Measurements from ENCODE around the gene PNN.
"Not testable (repeated sequence)": the region's sequence is repeated elsewhere in the genome, so short reads cannot be mapped to it uniquely, and the experiment has no call there.

The PNN gene

GRCh38 chr14:39174560-39175444, at the start of gene PNN:
Gene PNN (plus strand): TSS chr14:39175254. CDS start chr14:39175280, 26 bp downstream.
- peak; percentile 89 for DNase-seq

GRCh38 chr14:39137835-39138234, 37.2 kb upstream of the PNN start:
- not testable (repeated sequence) for DNase-seq

DNA sequence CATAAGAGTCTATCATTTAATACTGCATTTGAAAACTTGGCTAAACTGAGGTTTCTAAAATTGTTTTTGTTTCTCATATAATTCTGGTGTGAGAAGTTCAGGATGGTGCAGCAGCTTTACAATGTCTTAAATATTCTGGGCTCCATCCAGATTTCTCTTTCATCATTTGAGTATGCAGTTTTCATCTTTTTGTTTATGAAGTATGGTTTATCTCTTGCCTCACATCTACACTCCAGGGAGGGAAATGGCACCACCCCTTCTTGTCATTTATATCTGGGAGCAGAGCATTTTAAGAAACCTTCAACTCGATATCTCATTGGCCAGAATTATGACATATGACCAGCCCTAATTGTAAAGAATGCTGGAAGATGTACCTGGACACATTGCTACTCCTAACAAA, 36.6 kb upstream of the PNN start:
- no peak for DNase-seq

GRCh38 chr14:39140170-39140569, 34.9 kb upstream of the PNN start:
- no peak for DNase-seq

- not testable (repeated sequence) for DNase-seq
Observed at GRCh38 chr14:39141623-39142022, 33.4 kb upstream of the PNN start.

DNA sequence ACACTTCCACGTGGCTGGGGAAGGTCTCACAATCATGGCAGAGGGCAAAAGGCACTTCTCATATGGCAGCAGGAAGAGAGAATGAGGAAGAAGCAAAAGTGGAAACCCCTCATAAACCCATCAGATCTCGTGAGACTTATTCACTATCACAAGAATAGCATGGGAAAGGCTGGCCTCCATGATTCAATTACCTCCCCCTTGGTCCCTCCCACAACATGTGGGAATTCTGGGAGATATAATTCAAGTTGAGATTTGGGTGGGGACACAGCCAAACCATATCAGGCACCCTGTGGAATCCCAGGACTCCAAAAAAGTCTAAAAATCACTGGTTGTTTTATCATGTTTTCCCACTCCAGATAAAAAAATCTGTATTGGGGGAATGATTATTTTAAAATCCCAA, 31.8 kb upstream of the PNN start:
- not testable (repeated sequence) for DNase-seq

GRCh38 chr14:39145266-39145966, 29.6 kb upstream of the PNN start:
- DNase-seq, result no peak

DNA sequence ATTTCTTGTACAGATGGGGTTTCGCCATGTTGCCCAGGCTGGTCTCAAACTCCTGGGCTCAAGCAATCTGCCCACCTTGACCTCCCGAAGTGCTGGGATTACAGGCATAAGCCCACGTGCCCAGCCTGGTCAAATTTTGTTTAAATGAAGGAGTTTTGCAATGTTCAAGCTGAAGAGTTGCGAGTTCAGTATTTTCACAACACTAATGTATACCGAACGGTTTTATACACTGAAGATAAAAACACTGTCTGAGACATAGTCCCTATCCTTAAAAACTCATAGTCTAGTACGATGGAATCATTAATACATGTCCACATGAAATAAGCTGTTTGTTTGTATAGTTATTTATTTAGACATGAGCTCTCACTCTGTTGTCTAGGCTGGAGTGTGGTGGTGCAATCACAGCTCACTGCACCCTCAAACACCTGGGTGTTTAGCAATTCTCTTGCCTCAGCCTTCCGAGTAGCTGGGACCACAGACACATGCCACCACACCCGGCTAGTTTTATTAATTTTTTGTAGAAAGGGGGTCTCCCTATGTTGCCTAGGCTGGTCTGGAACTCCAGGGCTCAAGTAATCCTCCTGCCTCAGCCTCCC, 20.4 kb upstream of the PNN start:
- no peak for DNase-seq

DNA sequence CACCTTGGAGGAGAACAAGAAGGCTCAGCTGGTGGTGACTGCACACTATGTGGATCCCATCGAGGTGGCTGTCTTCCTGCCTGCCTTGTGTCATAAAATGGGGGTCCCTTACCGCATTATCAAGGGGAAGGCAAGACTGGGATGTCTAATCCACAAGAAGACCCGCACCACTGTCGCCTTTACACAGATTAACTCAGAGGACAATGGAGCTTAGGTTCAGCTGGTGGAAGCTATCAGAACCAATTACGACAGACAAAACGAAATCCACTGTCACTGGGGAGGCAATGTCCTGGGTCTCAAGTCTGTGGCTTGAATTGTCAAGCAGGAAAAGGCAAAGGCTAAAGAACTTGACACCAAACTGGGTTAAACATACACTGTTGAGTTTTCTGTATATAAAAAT, 17.6 kb upstream of the PNN start:
- DNase-seq, result no peak

GRCh38 chr14:39158222-39158858, 16.7 kb upstream of the PNN start:
- DNase-seq, result no peak

- no peak for DNase-seq
Observed at GRCh38 chr14:39160494-39160893, 14.6 kb upstream of the PNN start.

- not testable (repeated sequence) for DNase-seq
Observed at GRCh38 chr14:39167797-39168320, 7.2 kb upstream of the PNN start.

GRCh38 chr14:39168591-39168990, 6.5 kb upstream of the PNN start:
- no peak for DNase-seq

DNA sequence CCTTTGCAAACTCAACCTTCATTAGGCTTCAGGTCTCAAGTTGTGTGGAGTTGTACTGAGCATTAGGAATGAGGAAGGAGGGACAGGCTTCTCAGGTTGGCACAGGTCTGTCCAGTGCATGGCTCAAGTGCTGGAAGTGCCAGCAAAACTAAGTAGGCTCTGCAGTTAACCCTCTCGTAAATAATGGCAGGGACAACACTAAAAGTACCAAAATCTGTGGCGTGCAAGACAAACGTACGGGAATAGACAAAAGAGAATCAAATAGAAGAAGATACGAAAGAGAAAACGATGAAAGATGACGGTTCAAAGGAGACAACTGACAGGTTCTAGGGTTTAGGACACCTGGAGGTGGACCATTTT, 5.5 kb upstream of the PNN start:
- DNase-seq, result no peak

GRCh38 chr14:39173198-39173597, 1.9 kb upstream of the PNN start:
- no peak for DNase-seq

DNA sequence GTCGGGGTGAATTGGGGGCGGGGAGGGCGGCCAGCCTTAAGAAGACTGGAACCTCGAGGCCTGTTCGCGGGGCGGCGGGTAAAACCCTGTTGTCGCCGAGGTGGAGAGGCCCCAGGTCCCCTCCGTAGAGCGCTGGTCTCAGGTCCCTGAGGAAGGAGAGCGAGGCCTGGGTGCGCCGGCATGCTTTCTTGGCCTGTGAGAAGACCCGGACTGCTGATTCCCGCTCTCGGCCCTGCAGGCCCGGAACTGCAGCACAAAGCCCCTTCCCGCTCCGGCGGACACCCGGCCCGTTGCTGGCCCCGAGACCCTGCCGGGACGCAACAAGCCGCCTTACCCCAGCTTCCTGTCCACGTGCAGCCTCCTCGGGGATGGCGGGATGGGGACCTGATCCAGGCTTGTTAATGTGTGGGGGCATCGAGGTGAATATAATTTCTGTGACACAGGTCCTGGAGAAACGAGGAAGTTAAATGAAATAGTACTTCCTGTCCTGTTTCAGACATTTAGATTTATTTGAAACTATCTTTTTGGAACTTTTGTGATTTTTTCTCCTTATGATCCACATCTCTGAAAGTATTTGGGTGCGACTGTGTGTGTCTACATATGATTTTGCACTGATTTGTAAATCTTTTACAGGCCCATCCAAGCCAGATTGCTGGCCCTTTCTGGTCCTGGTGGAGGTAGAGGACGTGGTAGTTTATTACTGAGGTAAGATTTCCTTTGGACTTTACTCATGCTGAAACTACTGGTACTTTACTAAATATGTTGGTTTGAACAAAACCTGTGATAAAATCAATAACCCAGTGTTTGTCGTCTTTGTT, 600 bp downstream of the PNN start:
- peak; percentile 59 for DNase-seq

DNA sequence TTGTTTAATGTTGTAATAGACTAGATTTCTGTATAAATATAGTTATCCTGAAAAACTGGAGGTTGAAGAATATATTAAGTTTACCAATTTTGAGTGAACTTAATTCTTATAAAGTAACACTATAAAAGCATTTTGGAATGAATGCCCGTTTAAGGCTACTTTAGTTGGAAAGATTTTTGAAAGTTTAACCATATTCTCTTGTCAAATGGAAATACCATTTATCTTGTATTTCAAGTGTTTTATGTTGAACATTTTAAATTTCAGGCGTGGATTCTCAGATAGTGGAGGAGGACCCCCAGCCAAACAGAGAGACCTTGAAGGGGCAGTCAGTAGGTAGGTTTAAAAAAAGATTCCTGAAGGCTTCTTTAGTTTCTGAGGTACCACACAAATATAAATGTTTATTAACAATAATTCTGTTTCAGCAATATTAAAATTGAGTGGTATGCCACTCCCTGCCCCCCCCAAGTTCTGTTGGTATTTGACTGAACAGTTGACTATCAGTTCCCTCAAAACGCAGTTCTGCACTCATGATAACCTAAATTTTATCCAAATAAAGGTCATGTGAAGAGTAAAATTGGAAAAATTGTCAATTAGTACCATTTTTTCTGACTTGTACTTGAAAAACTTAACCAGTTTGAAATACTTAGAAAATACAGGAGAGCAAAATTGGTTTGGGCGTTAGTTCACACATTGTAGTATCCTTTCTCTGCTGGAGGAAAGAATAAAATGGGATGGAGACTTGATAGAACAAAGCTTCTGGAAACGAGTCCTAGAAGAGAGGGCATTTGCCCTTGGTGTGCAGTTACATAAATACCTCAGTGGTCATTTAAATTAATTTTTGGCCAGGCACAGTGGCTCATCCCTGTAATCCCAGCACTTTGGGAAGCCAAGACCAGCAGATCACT, 1.5 kb downstream of the PNN start:
- DNase-seq, result no peak

GRCh38 chr14:39177168-39177545, 2.1 kb downstream of the PNN start:
- DNase-seq, result no peak

- DNase-seq, result no peak
Observed at GRCh38 chr14:39179042-39179441, 4.0 kb downstream of the PNN start.

GRCh38 chr14:39180553-39180952, 5.5 kb downstream of the PNN start:
- no peak for DNase-seq

GRCh38 chr14:39181026-39181692, 6.1 kb downstream of the PNN start:
- DNase-seq, result no peak
